Skin of body (tissue), 2 donors: ENCODE data around the gene FANCC. TPM values are rescaled to one million over a fixed set of nuclear protein-coding genes. Genes with fewer than 3 reads are reported as not detected.
A peak's percentile ranks its signal among the peaks of the same experiment; 100 is the strongest.

Experiments
- small RNA-seq: library from RNA; depleted of rRNA; stranded (forward); fragments of <200 nt; gene quantifications from one replicate; pipeline ENCODE3, GENCODE V24; 2014; ENCODE audit warnings: low replicate concordance
- total RNA-seq: library from RNA; depleted of rRNA; stranded (reverse); fragments of >200 nt; gene quantifications from one replicate; pipeline ENCODE4 v1.2.3, GENCODE V29; 2014

The FANCC gene
- total RNA-seq, 1 donor from 2014 or later, result 16.1 TPM

Small RNAs within 50 kb of the gene (small RNA-seq; reads per million reads assigned to genes)
- gene MIR23B (2,075 reads per million, percentile 99 among the genes with 10 or more reads in this experiment), gene MIR27B (15,325 reads per million, percentile 100 among the genes with 10 or more reads in this experiment), gene MIR3074 (not detected), gene MIR6081 (not detected), gene RNA5SP288 (5.7 reads per million, percentile 91 among the genes with 10 or more reads in this experiment)

Other genes with a start within 250 kb of the FANCC start
- gene PTCH1, start 199.3 kb upstream of the FANCC start, total RNA-seq, result 28.0 TPM